ENCODE data around the gene ZBTB4.

ZBTB4 gene

DNA sequence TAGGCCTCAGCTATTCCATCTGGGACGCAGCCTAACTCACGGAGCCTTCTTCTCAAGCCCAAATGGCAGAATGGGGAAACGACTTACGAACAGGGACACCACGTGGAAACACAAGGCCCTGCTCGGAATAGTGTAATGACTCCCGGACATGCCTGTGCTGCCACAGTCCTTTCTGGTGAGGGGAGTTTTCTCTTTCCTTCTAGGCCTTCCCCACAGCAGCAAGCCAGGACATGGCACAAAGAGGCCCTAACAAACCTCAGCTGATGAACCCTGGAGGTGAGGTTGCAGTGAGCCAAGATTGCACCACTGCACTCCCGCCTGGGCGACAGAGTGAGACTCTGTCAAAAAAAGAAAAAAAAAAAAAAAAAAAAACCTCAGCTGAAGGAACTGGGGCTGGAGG is 15.3 kb downstream of the ZBTB4 start:
- H2AK5ac ChIP-seq (ENCODE audit: low read length, severe bottlenecking): no peak overlapping the region
- H3K27me3 ChIP-seq (ENCODE audit: control insufficient read depth in 1 of 2, insufficient read depth in 1 of 2, low read length in 2 of 2): no peaks in the 10 kb centered on the region
- H3K27ac ChIP-seq (ENCODE audit: low read length, poor library complexity, severe bottlenecking): no peak overlapping the region
- no peak overlapping the region for H2BK5ac ChIP-seq (ENCODE audit: low read depth, low read length, poor library complexity, severe bottlenecking)
- no peak overlapping the region for H2AFZ ChIP-seq (ENCODE audit: low read depth, low read length)
- H3K9me3 ChIP-seq (ENCODE audit: control insufficient read depth, low read length): no peaks in the 10 kb centered on the region
- H2BK120ac ChIP-seq (ENCODE audit: low read depth, low read length): no peak overlapping the region
- no peak overlapping the region for H3K4me3 ChIP-seq (ENCODE audit: insufficient read depth in 1 of 2, low read depth in 1 of 2, low read length in 2 of 2)
- no peak overlapping the region for H3K23ac ChIP-seq (ENCODE audit: low read length in 2 of 2)
- H3K18ac ChIP-seq (ENCODE audit: low read depth in 1 of 2, low read length in 2 of 2): no peak overlapping the region
- no peak overlapping the region for H4K91ac ChIP-seq (ENCODE audit: low read length)
- peaks cover 59 to 69% of the 10 kb centered on the region in 2 experiments for H3K36me3 ChIP-seq (ENCODE audit: control insufficient read depth in 1 of 2, insufficient read depth in 2 of 2, low read depth in 1 of 2, low read length in 2 of 2)
- H2BK12ac ChIP-seq (ENCODE audit: low read length in 2 of 2): no peak overlapping the region
- no peak overlapping the region for H3K9ac ChIP-seq (ENCODE audit: low read length)
- H3K4ac ChIP-seq (ENCODE audit: low read depth in 1 of 2, low read length in 2 of 2): no peak overlapping the region
- 95% methylated on average over 9 of the region's 9 CpGs for WGBS
- no peak overlapping the region for H2BK15ac ChIP-seq (ENCODE audit: low read depth, poor library complexity, severe bottlenecking)
- peaks cover 48% of the 10 kb centered on the region for H3K79me1 ChIP-seq (replicated peaks; ENCODE audit: low read length, poor library complexity, severe bottlenecking)
- H3K4me1 ChIP-seq (ENCODE audit: control insufficient read depth, insufficient read depth, low read depth, low read length): peaks cover 8% of the 10 kb centered on the region
- no peak for DNase-seq
- no peak overlapping the region for H3K14ac ChIP-seq (ENCODE audit: low read length in 2 of 2)
- no peak overlapping the region for H4K8ac ChIP-seq (ENCODE audit: low read length)
- no peak overlapping the region for H3K4me2 ChIP-seq (ENCODE audit: low read length, poor library complexity, severe bottlenecking)

DNA sequence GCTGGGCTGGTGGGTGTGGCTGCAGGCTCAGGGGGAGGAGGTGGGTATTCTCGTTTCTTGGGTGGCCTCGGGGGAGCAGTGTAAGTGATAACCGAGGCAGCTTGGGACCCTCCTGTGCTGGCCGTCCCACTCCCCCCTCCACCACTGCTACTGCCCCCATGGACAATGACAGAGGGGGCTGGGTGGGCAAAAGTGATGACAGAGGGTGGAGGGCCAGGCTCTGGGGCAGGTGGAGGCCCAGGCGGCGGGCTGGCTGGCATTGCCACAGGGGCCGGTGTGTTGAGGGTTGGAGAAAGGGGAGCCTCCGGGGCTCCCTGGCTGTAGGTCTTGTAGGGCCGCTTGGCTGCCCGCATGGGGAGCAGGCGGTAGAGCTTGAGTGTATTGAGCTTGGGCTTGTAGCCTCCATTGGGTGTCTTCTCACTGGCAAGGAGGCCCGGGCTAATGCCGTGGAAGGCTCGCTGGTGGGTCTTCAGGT is 16.0 kb downstream of the ZBTB4 start:
- Histone ChIP-seq H3K79me1 (replicated peaks; ENCODE audit: low read length, poor library complexity, severe bottlenecking) (peaks cover 43% of the 10 kb centered on the region), H2BK5ac (ENCODE audit: low read depth, low read length, poor library complexity, severe bottlenecking) (no peak overlapping the region), H3K4me1 (ENCODE audit: control insufficient read depth, insufficient read depth, low read depth, low read length) (peaks cover 8% of the 10 kb centered on the region), H3K9me3 (ENCODE audit: control insufficient read depth, low read length) (no peaks in the 10 kb centered on the region), H2BK15ac (ENCODE audit: low read depth, poor library complexity, severe bottlenecking) (no peak overlapping the region), H2AK5ac (ENCODE audit: low read length, severe bottlenecking) (no peak overlapping the region), H2BK120ac (ENCODE audit: low read depth, low read length) (no peak overlapping the region), H3K18ac (ENCODE audit: low read depth in 1 of 2, low read length in 2 of 2) (no peak overlapping the region), H2BK12ac (ENCODE audit: low read length in 2 of 2) (no peak overlapping the region), H3K4ac (ENCODE audit: low read depth in 1 of 2, low read length in 2 of 2) (no peak overlapping the region), H3K9ac (ENCODE audit: low read length) (no peak overlapping the region), H3K27me3 (ENCODE audit: control insufficient read depth in 1 of 2, insufficient read depth in 1 of 2, low read length in 2 of 2) (no peaks in the 10 kb centered on the region), H3K27ac (ENCODE audit: low read length, poor library complexity, severe bottlenecking) (no peak overlapping the region), H4K91ac (ENCODE audit: low read length) (no peak overlapping the region), H3K4me3 (ENCODE audit: insufficient read depth in 1 of 2, low read depth in 1 of 2, low read length in 2 of 2) (no peak overlapping the region), H4K8ac (ENCODE audit: low read length) (no peak overlapping the region), H3K14ac (ENCODE audit: low read length in 2 of 2) (no peak overlapping the region), H3K4me2 (ENCODE audit: low read length, poor library complexity, severe bottlenecking) (no peak overlapping the region), H2AFZ (ENCODE audit: low read depth, low read length) (no peak overlapping the region), H3K23ac (ENCODE audit: low read length in 2 of 2) (no peak overlapping the region), H3K36me3 (ENCODE audit: control insufficient read depth in 1 of 2, insufficient read depth in 2 of 2, low read depth in 1 of 2, low read length in 2 of 2) (peaks cover 58 to 63% of the 10 kb centered on the region in 2 experiments)
- over 99% methylated on average over 10 of the region's 14 CpGs for WGBS
- DNase-seq: no peak

DNA sequence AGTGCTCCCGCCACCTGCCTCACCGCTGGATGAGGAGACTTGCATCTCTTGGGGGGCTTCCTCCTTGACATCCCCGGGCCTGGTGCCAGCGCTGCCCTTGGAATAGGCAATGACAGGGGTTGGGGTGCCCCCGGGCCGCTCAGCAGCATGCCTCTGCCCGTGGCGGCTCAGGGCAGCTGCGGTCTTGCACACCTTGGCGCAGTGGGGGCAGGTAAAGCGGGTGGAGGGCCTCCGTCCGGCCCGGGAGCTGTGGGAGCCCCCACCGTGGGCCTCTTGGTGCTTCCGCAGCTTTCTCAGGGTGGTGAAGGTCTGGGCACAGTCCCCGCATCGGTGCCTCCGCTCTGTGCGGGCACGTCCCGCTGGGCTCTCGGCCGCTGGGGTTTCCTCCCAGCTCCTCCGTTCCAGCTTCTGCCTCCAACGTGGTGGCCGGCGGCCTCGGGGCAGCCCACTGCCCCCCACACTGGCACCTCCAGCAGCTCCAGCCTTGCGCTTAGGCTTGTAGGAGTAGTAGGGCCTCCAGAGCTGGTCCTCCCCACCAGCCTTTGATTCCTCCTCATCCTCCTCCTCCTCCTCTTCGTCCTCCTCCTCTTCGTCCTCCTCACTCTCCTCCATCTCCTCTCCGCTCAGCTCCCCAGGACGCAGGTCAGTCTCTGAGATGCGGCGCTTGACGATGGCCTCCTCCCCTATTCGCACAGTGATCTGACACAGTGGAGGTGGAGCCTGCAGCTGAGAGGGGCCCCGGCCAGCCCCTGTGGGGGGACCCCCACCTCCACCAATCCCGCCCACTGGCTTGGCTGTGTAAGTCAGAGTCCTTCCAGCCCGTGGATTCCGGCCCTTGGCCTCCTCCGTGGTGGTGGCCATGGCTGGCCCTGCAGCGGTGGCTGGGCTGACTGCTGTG is 16.7 kb downstream of the ZBTB4 start:
- Histone ChIP-seq H3K27ac (ENCODE audit: low read length, poor library complexity, severe bottlenecking) (no peak overlapping the region), H3K36me3 (ENCODE audit: control insufficient read depth in 1 of 2, insufficient read depth in 2 of 2, low read depth in 1 of 2, low read length in 2 of 2) (peaks cover 55 to 59% of the 10 kb centered on the region in 2 experiments), H2BK120ac (ENCODE audit: low read depth, low read length) (no peak overlapping the region), H2BK12ac (ENCODE audit: low read length in 2 of 2) (no peak overlapping the region), H2BK5ac (ENCODE audit: low read depth, low read length, poor library complexity, severe bottlenecking) (no peak overlapping the region), H2AK5ac (ENCODE audit: low read length, severe bottlenecking) (no peak overlapping the region), H3K4ac (ENCODE audit: low read depth in 1 of 2, low read length in 2 of 2) (no peak overlapping the region), H4K91ac (ENCODE audit: low read length) (no peak overlapping the region), H4K8ac (ENCODE audit: low read length) (no peak overlapping the region), H3K9ac (ENCODE audit: low read length) (no peak overlapping the region), H3K27me3 (ENCODE audit: control insufficient read depth in 1 of 2, insufficient read depth in 1 of 2, low read length in 2 of 2) (no peaks in the 10 kb centered on the region), H2BK15ac (ENCODE audit: low read depth, poor library complexity, severe bottlenecking) (no peak overlapping the region), H3K18ac (ENCODE audit: low read depth in 1 of 2, low read length in 2 of 2) (no peak overlapping the region), H3K4me2 (ENCODE audit: low read length, poor library complexity, severe bottlenecking) (no peak overlapping the region), H3K4me1 (ENCODE audit: control insufficient read depth, insufficient read depth, low read depth, low read length) (peaks cover 8% of the 10 kb centered on the region), H3K4me3 (ENCODE audit: insufficient read depth in 1 of 2, low read depth in 1 of 2, low read length in 2 of 2) (no peak overlapping the region), H3K9me3 (ENCODE audit: control insufficient read depth, low read length) (no peaks in the 10 kb centered on the region), H3K79me1 (replicated peaks; ENCODE audit: low read length, poor library complexity, severe bottlenecking) (peaks cover 42% of the 10 kb centered on the region), H3K23ac (ENCODE audit: low read length in 2 of 2) (no peak overlapping the region), H2AFZ (ENCODE audit: low read depth, low read length) (no peak overlapping the region), H3K14ac (ENCODE audit: low read length in 2 of 2) (no peak overlapping the region)
- WGBS: 96% methylated on average over 44 of the region's 44 CpGs
- no peak for DNase-seq

DNA sequence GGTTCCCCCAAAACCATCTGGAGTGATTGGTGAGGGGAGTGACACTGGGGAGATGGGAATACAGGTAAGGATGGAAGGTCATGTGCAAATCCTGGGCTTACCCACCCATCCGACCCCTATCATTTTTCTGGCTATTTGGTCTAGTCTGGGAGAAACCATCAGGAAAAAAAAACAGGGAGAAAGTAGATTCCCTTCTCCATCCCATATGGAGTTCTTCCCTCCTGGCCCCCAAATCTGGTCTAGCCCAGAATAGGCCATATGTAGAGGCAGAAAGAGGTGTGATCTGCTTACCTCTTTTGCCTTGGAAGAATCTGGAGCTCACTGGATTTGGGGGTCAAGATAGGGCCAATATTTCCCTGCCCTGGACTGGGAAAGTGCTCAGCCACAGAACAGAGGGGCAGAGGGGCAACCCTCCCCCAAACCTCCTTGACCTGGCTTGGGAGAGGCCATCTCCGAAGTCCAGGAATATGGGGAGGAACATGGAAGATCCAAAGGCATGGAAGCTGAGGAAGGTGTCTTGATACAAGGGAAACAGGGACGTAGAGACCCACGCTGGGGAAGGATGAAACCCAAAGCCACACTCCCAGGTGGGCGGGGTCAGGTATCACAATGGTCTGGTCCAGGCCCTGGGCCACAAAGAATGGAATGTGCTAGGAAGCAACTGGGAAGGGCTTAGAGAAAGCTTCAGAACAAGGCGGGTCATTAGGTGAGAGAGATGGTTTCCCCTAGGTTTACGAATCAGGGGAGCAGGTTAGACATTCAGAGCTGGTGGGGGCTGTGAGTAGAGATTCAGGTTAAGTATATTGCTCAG is 18.4 kb downstream of the ZBTB4 start:
- WGBS: 89% methylated on average over 6 of the region's 7 CpGs
- no peak for DNase-seq

More for the DNA sequence above, 18.4 kb downstream of the ZBTB4 start:
- Histone ChIP-seq H2BK5ac (ENCODE audit: low read depth, low read length, poor library complexity, severe bottlenecking) (no peak overlapping the region), H3K14ac (ENCODE audit: low read length in 2 of 2) (no peak overlapping the region), H3K4me3 (ENCODE audit: insufficient read depth in 1 of 2, low read depth in 1 of 2, low read length in 2 of 2) (no peak overlapping the region), H3K27me3 (ENCODE audit: control insufficient read depth in 1 of 2, insufficient read depth in 1 of 2, low read length in 2 of 2) (no peaks in the 10 kb centered on the region), H2BK12ac (ENCODE audit: low read length in 2 of 2) (peak overlapping the region in 1 of 2 experiments; percentile 34), H3K36me3 (ENCODE audit: control insufficient read depth in 1 of 2, insufficient read depth in 2 of 2, low read depth in 1 of 2, low read length in 2 of 2) (peaks cover 41 to 43% of the 10 kb centered on the region in 2 experiments), H3K18ac (ENCODE audit: low read depth in 1 of 2, low read length in 2 of 2) (no peak overlapping the region), H4K91ac (ENCODE audit: low read length) (no peak overlapping the region), H3K23ac (ENCODE audit: low read length in 2 of 2) (no peak overlapping the region), H2BK120ac (ENCODE audit: low read depth, low read length) (no peak overlapping the region), H3K79me1 (replicated peaks; ENCODE audit: low read length, poor library complexity, severe bottlenecking) (peaks cover 33% of the 10 kb centered on the region), H2AK5ac (ENCODE audit: low read length, severe bottlenecking) (no peak overlapping the region), H3K27ac (ENCODE audit: low read length, poor library complexity, severe bottlenecking) (no peak overlapping the region), H3K4me2 (ENCODE audit: low read length, poor library complexity, severe bottlenecking) (no peak overlapping the region), H3K9ac (ENCODE audit: low read length) (no peak overlapping the region), H2BK15ac (ENCODE audit: low read depth, poor library complexity, severe bottlenecking) (no peak overlapping the region), H3K4me1 (ENCODE audit: control insufficient read depth, insufficient read depth, low read depth, low read length) (peaks cover 7% of the 10 kb centered on the region), H3K4ac (ENCODE audit: low read depth in 1 of 2, low read length in 2 of 2) (no peak overlapping the region), H3K9me3 (ENCODE audit: control insufficient read depth, low read length) (no peaks in the 10 kb centered on the region), H2AFZ (ENCODE audit: low read depth, low read length) (no peak overlapping the region), H4K8ac (ENCODE audit: low read length) (no peak overlapping the region)
